Measurements from ENCODE around the gene LRIT1.
A peak's percentile ranks its signal among the peaks of the same experiment; 100 is the strongest.

- TF ChIP-seq CTCF (IDR thresholded peaks at IDR 0.05; ENCODE audit: low read length), result peak; percentile 65
- TF ChIP-seq EZH2 (IDR thresholded peaks at IDR 0.05; ENCODE audit: borderline replicate concordance, low read length), result no peak
These were observed 37.2 kb downstream of the LRIT1 start for GRCh38 chr10:84204122-84204521.
